OCI-LY7 (cell line): ENCODE measurements around the gene NSRP1. TPM values are rescaled to one million over a fixed set of nuclear protein-coding genes. Genes with fewer than 3 reads are reported as not detected.

ENCODE experiments used
- BruUV-seq: library from RNA; stranded (reverse); fragments of 400-500 nt; replicated peaks from 2 replicates; lab custom pipeline; 2021; lab: Mats Ljungman, UMichigan
- CTCF ChIA-PET: fragments of 300-600 bp; sonication (Branson Sonifier 250); formaldehyde crosslinking; loops from one replicate; lab custom pipeline; 2022; ENCODE audit warnings: antibody characterized with exemption; ENCODE audit not compliant: unreplicated experiment; lab: Charles Lee
- POLR2A ChIA-PET: fragments of 300-600 bp; sonication (Branson Sonifier 250); formaldehyde crosslinking; loops from one replicate; lab custom pipeline; 2022; ENCODE audit warnings: antibody characterized with exemption; lab: Charles Lee
- DNase-seq: peaks from one replicate; pipeline ENCODE4 v3.0.0-alpha.2; 2015; ENCODE audit warnings: low spot score
- H2AFZ ChIP-seq: fragments of 200-600 bp; sonication (generic), shearing (Covaris generic); 2 replicates; pipeline ENCODE4 v1.6.1; 2014; ENCODE audit warnings: mild to moderate bottlenecking, antibody characterized with exemption, low read length, moderate library complexity
- H3K27ac ChIP-seq: fragments of 200-600 bp; sonication (generic); 2 replicates; pipeline ENCODE4 v1.5.1; 2014; ENCODE audit warnings: mixed run types, low read depth, mild to moderate bottlenecking, moderate library complexity, low read length, inconsistent platforms; ENCODE audit not compliant: poor library complexity, severe bottlenecking
- H3K36me3 ChIP-seq: fragments of 200-600 bp; sonication (generic); 2 replicates; pipeline ENCODE4 v1.6.1; 2014; ENCODE audit warnings: mild to moderate bottlenecking, antibody characterized with exemption, low read length, moderate library complexity, mixed read lengths; ENCODE audit not compliant: insufficient read depth
- H3K4me1 ChIP-seq: fragments of 200-600 bp; sonication (generic); 2 replicates; pipeline ENCODE4 v1.5.1; 2014; ENCODE audit warnings: mild to moderate bottlenecking, low read length; ENCODE audit not compliant: insufficient read depth, poor library complexity, severe bottlenecking
- H3K4me2 ChIP-seq: fragments of 200-600 bp; sonication (generic); 2 replicates; pipeline ENCODE4 v1.6.1; 2014; ENCODE audit warnings: mild to moderate bottlenecking, low read length
- H3K4me3 ChIP-seq: fragments of 200-600 bp; sonication (generic); 2 replicates; pipeline ENCODE4 v1.5.1; 2014; ENCODE audit warnings: mild to moderate bottlenecking, low read depth, low read length; ENCODE audit not compliant: poor library complexity, severe bottlenecking
- H3K79me2 ChIP-seq: fragments of 200-600 bp; sonication (generic); 2 replicates; pipeline ENCODE4 v1.6.1; 2016; ENCODE audit warnings: low read depth, mild to moderate bottlenecking, low read length, moderate library complexity, mixed read lengths; ENCODE audit not compliant: insufficient read depth
- H3K9me2 ChIP-seq: fragments of 200-600 bp; sonication (generic); 2 replicates; pipeline ENCODE4 v1.6.1; 2016; ENCODE audit warnings: mild to moderate bottlenecking, low read length, mixed read lengths; ENCODE audit not compliant: insufficient read depth
- H3K9me3 ChIP-seq: fragments of 200-600 bp; sonication (generic); 2 replicates; pipeline ENCODE4 v1.6.1; 2014; ENCODE audit warnings: mild to moderate bottlenecking, mixed run types, low read length, mixed read lengths
- H4K20me1 ChIP-seq: fragments of 200-600 bp; sonication (generic); 2 replicates; pipeline ENCODE4 v1.6.1; 2014; ENCODE audit warnings: mild to moderate bottlenecking, antibody characterized with exemption, low read length, moderate library complexity, mixed read lengths; ENCODE audit not compliant: insufficient read depth
- EZH2phosphoT487 ChIP-seq: fragments of 200-600 bp; sonication (generic); IDR thresholded peaks from 2 replicates; pipeline ENCODE4 v1.6.1; 2018; ENCODE audit warnings: low read depth, borderline replicate concordance, mild to moderate bottlenecking, mixed run types, antibody characterized with exemption, low read length, moderate library complexity, mixed read lengths
- intact Hi-C: fragments of 100-400 bp; cut with micrococcal nuclease; formaldehyde crosslinking; loops from one replicate; pipeline ENCODE4 v1.10.0; 2022; ENCODE audit not compliant: unreplicated experiment
- total RNA-seq, 2 experiments: library from RNA; depleted of rRNA in 1 of 2; stranded (reverse); fragments of >200 nt in 1 of 2; shearing (Covaris generic) in 1 of 2; gene quantifications; 2 replicates each; pipeline ENCODE4 v1.2.3, GENCODE V29; 2014 to 2022
- TF ChIP-seq, protein P1 (sequence below): fragments of 200-600 bp; sonication (generic); conservative IDR thresholded peaks from 2 replicates; pipeline ENCODE4 v1.5.1; 2014; ENCODE audit warnings: mild to moderate bottlenecking, antibody characterized with exemption, low read length, moderate library complexity, mixed read lengths

NSRP1 gene
- total RNA-seq, 2 experiments from 2014 or later: 18.6 to 44.1 TPM

DNA sequence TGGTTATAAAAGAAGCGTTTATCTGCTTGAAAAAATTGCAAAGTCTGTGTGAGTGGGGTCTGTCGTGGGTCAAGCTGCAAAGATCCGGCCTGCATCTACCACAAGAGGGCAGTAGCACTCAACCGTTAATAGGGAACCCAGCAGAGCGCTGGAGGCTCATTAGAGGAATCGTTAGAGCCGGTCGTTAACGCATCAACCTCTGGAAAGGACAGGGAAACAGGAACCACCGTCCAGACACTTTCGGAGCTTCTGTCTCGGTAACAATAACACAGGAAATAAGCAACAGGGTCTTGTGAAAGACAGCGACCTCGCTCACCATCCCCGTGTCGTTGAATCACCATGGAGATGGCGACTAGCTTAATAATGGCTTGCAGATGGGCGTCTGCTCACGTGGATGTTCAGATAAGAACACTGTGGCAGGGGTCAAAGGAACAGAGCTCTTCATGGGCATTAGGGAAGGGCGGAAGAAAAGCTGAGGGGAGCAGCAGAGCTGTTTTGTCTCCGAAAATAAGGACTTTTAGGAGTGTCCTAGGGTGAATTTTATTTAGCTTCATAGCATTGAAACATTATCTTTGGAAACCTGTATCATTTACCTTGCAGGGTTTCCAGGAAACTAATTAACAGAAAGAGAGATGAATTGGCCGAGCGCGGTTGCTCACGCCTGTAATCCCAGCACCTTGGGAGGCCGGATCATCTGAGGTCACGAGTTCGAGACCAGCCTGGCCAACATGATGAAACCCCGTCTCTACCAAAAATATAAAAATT is 11.9 kb upstream of the NSRP1 start:
- peak overlapping the region; percentile 57 for H3K4me3 ChIP-seq
- BruUV-seq: no TSS peak
- peak; percentile 86 for DNase-seq
- no peaks in the 10 kb centered on the region for H3K36me3 ChIP-seq
- ChIA-PET CTCF (interaction anchor here (0.8 to 1.9 kb wide), 5 partner anchors 9 to 232 kb away, joined by 4 to 10 read pairs (median 5); no protein-coding TSS in a partner anchor), POLR2A (interaction anchor here (0.6 to 1.3 kb wide), 7 partner anchors 9 to 1458 kb away, joined by 3 to 10 read pairs (median 3); no protein-coding TSS in a partner anchor)
- no peaks in the 10 kb centered on the region for H3K79me2 ChIP-seq
- TF ChIP-seq, protein P1, sequence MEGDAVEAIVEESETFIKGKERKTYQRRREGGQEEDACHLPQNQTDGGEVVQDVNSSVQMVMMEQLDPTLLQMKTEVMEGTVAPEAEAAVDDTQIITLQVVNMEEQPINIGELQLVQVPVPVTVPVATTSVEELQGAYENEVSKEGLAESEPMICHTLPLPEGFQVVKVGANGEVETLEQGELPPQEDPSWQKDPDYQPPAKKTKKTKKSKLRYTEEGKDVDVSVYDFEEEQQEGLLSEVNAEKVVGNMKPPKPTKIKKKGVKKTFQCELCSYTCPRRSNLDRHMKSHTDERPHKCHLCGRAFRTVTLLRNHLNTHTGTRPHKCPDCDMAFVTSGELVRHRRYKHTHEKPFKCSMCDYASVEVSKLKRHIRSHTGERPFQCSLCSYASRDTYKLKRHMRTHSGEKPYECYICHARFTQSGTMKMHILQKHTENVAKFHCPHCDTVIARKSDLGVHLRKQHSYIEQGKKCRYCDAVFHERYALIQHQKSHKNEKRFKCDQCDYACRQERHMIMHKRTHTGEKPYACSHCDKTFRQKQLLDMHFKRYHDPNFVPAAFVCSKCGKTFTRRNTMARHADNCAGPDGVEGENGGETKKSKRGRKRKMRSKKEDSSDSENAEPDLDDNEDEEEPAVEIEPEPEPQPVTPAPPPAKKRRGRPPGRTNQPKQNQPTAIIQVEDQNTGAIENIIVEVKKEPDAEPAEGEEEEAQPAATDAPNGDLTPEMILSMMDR: peak; percentile 99
- TF ChIP-seq EZH2phosphoT487: no peak
- no peaks in the 10 kb centered on the region for H3K9me3 ChIP-seq
- intact Hi-C loops: loop anchor here (1.0 to 10.0 kb wide), 3 partner anchors 130 to 232 kb away; partner anchors contain the start of gene SLC6A4
- H3K9me2 ChIP-seq: no peaks in the 10 kb centered on the region
- H3K4me1 ChIP-seq: no peaks in the 10 kb centered on the region
- H2AFZ ChIP-seq: peak overlapping the region; percentile 74
- H3K4me2 ChIP-seq: peak overlapping the region; percentile 59
- no peaks in the 10 kb centered on the region for H4K20me1 ChIP-seq
- H3K27ac ChIP-seq: no peak overlapping the region

- DNase-seq: no peak
- Histone ChIP-seq H3K9me3 (no peaks in the 10 kb centered on the region), H3K79me2 (peaks cover 16% of the 10 kb centered on the region), H4K20me1 (no peaks in the 10 kb centered on the region), H3K36me3 (no peaks in the 10 kb centered on the region), H2AFZ (no peak overlapping the region), H3K4me1 (peaks cover under 1% of the 10 kb centered on the region), H3K9me2 (no peaks in the 10 kb centered on the region), H3K4me2 (no peak overlapping the region), H3K4me3 (no peak overlapping the region), H3K27ac (no peak overlapping the region)
- no TSS peak for BruUV-seq
- intact Hi-C loops: no loop called here
- TF ChIP-seq, protein P1: no peak
- no peak for TF ChIP-seq EZH2phosphoT487
- ChIA-PET POLR2A (interaction anchor here (0.9 to 1.5 kb wide), 3 partner anchors 8 to 67 kb away, joined by 3 to 6 read pairs (median 4); no protein-coding TSS in a partner anchor), CTCF (interaction anchor here (1.1 kb wide), 1 partner anchor 8 kb away, joined by 5 read pairs; no protein-coding TSS in a partner anchor)
Observed at GRCh38 chr17:30112794-30113193, 3.8 kb upstream of the NSRP1 start.
